ENCODE results near the gene PLEKHH3. TPM values are rescaled to one million over a fixed set of nuclear protein-coding genes. Genes with fewer than 3 reads are reported as not detected.

Gene PLEKHH3
- polyA plus RNA-seq, 1 of the 3 experiments (the other 2 are of a cell fraction) = 12.8 TPM

DNA sequence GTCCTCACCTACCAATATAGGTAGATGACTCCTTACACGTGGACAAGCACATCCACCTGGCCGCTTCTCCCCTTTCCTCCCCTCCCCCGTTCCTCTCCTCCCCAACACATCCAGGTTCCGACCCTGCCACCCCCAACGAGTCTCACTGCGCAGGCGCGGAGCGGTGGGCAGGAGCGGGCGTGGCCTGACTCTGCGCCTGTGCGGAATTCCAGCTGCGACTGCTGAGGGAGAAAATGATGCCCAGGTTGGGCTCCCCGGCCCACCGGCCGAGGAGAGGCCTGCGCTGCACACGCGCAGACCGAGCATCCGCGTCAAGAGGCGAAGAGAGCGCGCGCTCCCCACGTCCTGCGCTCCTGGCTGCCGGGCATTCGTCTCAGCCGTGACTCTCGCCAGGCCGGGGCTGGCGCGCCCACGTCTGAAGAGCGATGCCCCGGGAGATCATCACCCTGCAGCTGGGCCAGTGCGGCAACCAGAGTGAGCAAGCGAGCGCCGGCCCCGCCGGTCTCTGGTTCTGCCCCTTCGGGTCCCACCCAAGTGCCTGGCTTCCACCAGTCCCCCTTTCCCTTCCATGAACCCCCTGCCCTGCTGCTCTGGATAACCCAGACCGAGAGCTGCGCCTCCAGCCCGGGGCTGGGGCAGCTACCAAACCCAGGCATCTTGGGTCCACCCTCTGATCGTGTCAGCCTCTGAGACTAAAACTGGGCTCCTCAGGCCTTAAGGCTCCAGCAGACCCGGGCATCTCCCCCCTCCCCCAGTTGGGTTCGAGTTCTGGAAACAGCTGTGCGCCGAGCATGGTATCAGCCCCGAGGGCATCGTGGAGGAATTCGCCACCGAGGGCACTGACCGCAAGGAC lies 17.5 kb downstream of the PLEKHH3 start, which contains the start of gene TUBG2 (continued):
- TF ChIP-seq, protein P1, sequence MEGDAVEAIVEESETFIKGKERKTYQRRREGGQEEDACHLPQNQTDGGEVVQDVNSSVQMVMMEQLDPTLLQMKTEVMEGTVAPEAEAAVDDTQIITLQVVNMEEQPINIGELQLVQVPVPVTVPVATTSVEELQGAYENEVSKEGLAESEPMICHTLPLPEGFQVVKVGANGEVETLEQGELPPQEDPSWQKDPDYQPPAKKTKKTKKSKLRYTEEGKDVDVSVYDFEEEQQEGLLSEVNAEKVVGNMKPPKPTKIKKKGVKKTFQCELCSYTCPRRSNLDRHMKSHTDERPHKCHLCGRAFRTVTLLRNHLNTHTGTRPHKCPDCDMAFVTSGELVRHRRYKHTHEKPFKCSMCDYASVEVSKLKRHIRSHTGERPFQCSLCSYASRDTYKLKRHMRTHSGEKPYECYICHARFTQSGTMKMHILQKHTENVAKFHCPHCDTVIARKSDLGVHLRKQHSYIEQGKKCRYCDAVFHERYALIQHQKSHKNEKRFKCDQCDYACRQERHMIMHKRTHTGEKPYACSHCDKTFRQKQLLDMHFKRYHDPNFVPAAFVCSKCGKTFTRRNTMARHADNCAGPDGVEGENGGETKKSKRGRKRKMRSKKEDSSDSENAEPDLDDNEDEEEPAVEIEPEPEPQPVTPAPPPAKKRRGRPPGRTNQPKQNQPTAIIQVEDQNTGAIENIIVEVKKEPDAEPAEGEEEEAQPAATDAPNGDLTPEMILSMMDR (IDR thresholded peaks at IDR 0.05) = no peak
- TF ChIP-seq ELF1 (IDR thresholded peaks at IDR 0.05) (no peak), GABPA (IDR thresholded peaks at IDR 0.05; ENCODE audit: low read depth) (no peak), RFX5 (IDR thresholded peaks at IDR 0.05; ENCODE audit: low read length) (no peak), TEAD4 (IDR thresholded peaks at IDR 0.05; ENCODE audit: borderline replicate concordance, insufficient read depth) (no peak), RCOR1 (IDR thresholded peaks at IDR 0.05; ENCODE audit: low read length) (no peak), FOSL2 (IDR thresholded peaks at IDR 0.05; ENCODE audit: borderline replicate concordance, low read depth) (no peak), EZH2phosphoT487 (IDR thresholded peaks at IDR 0.05; ENCODE audit: borderline replicate concordance, low read depth) (no peak)
- TF ChIP-seq, protein P2, sequence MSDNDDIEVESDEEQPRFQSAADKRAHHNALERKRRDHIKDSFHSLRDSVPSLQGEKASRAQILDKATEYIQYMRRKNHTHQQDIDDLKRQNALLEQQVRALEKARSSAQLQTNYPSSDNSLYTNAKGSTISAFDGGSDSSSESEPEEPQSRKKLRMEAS (IDR thresholded peaks at IDR 0.05; ENCODE audit: low read depth) = peak; percentile 79

GRCh38 chr17:42657824-42658588 lies 18.8 kb downstream of the PLEKHH3 start:
- Histone ChIP-seq H3K9me2 (no peaks in the 10 kb centered on the region), H2AFZ (ENCODE audit: low read depth) (no peak overlapping the region), H3K9me3 (no peaks in the 10 kb centered on the region), H3K27ac (ENCODE audit: low read depth in 2 of 2, low read length in 1 of 2) (no peak overlapping the region), H3K4me1 (ENCODE audit: control insufficient read depth in 1 of 2, insufficient read depth in 2 of 2, low read depth in 1 of 2, low read length in 1 of 2) (peaks cover 12 to 21% of the 10 kb centered on the region in 2 experiments; a peak in 2 of 4 replicates), H3K79me2 (ENCODE audit: insufficient read depth) (peaks cover 26% of the 10 kb centered on the region), H3K4me3 (ENCODE audit: low read depth in 2 of 2, low read length in 1 of 2) (no peak overlapping the region), H4K20me1 (ENCODE audit: insufficient read depth) (no peaks in the 10 kb centered on the region), H3K9ac (no peak overlapping the region), H3K36me3 (replicated peaks in 1 of 2; ENCODE audit: control insufficient read depth in 1 of 2, insufficient read depth in 2 of 2, low read length in 1 of 2) (peaks cover 5 to 17% of the 10 kb centered on the region in 2 experiments), H3K27me3 (ENCODE audit: insufficient read depth) (no peaks in the 10 kb centered on the region), H3K4me2 (no peak overlapping the region), H3F3A (replicated peaks; ENCODE audit: insufficient read depth) (peaks cover 28% of the 10 kb centered on the region)
- CTCF ChIA-PET = interaction anchor here (0.7 to 11.0 kb wide), 3 partner anchors 19 to 80 kb away, joined by 3 to 121 read pairs (median 36); partner anchors contain the start of genes PLEKHH3 and PSMC3IP
- TF ChIP-seq SIN3A (IDR thresholded peaks at IDR 0.05; ENCODE audit: borderline replicate concordance, low read depth, low read length) (no peak), ELF1 (IDR thresholded peaks at IDR 0.05) (no peak), FOSL2 (IDR thresholded peaks at IDR 0.05; ENCODE audit: borderline replicate concordance, low read depth) (no peak), CHD2 (IDR thresholded peaks at IDR 0.05; ENCODE audit: low read length, partially characterized antibody) (no peak), TAF1 (IDR thresholded peaks at IDR 0.05; ENCODE audit: borderline replicate concordance, low read depth, low read length) (no peak), GABPA (IDR thresholded peaks at IDR 0.05; ENCODE audit: low read depth) (no peak), FOXJ3 (CRISPR knock-in tag; IDR thresholded peaks at IDR 0.05) (no peak), NRF1 (IDR thresholded peaks at IDR 0.05; ENCODE audit: low read depth, low read length) (no peak), GATA2 (CRISPR knock-in tag; IDR thresholded peaks at IDR 0.05) (no peak), MEF2A (IDR thresholded peaks at IDR 0.05; ENCODE audit: borderline replicate concordance, low read depth) (no peak), REST (IDR thresholded peaks at IDR 0.05; ENCODE audit: low read depth, low read length) (no peak), JUND (IDR thresholded peaks at IDR 0.05) (no peak), PBX3 (IDR thresholded peaks at IDR 0.05) (no peak)
- TF ChIP-seq, protein P3, sequence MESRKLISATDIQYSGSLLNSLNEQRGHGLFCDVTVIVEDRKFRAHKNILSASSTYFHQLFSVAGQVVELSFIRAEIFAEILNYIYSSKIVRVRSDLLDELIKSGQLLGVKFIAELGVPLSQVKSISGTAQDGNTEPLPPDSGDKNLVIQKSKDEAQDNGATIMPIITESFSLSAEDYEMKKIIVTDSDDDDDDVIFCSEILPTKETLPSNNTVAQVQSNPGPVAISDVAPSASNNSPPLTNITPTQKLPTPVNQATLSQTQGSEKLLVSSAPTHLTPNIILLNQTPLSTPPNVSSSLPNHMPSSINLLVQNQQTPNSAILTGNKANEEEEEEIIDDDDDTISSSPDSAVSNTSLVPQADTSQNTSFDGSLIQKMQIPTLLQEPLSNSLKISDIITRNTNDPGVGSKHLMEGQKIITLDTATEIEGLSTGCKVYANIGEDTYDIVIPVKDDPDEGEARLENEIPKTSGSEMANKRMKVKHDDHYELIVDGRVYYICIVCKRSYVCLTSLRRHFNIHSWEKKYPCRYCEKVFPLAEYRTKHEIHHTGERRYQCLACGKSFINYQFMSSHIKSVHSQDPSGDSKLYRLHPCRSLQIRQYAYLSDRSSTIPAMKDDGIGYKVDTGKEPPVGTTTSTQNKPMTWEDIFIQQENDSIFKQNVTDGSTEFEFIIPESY (IDR thresholded peaks at IDR 0.05; ENCODE audit: borderline replicate concordance, low read depth) = no peak
- POLR2A ChIA-PET = interaction anchor here (1.4 to 1.9 kb wide), 3 partner anchors 19 to 80 kb away, joined by 8 read pairs; partner anchors contain the start of genes PLEKHH3 and PSMC3IP
- 94% methylated on average over 9 of the region's 9 CpGs for WGBS (ENCODE audit: low lambda C conversion rate)
- DNase-seq = no peak
